ENCODE measurements around the gene GSTA2. TPM values are rescaled to one million over a fixed set of nuclear protein-coding genes. Genes with fewer than 3 reads are reported as not detected.
"Not testable (repeated sequence)": the region's sequence is repeated elsewhere in the genome, so short reads cannot be mapped to it uniquely, and the experiment has no call there.

GSTA2 gene
- total RNA-seq, 1 experiment from 2014 or later: not detected

GRCh38 chr6:52729576-52729975, 33.7 kb downstream of the GSTA2 start:
- no peak for DNase-seq (ENCODE audit: low spot score)
- in situ Hi-C loops (cut with HindIII; ENCODE audit: low sequenced_read_pairs): no loop called here

GRCh38 chr6:52728394-52728793, 34.9 kb downstream of the GSTA2 start:
- in situ Hi-C loops (cut with HindIII; ENCODE audit: low sequenced_read_pairs): no loop called here
- no peak for DNase-seq (ENCODE audit: low spot score)

- no peak for DNase-seq (ENCODE audit: low spot score)
- in situ Hi-C loops (cut with HindIII; ENCODE audit: low sequenced_read_pairs): no loop called here
These were observed 35.4 kb downstream of the GSTA2 start for GRCh38 chr6:52727908-52728307.

- DNase-seq (ENCODE audit: low spot score): no peak
- in situ Hi-C loops (cut with HindIII; ENCODE audit: low sequenced_read_pairs): no loop called here
These were observed 36.3 kb downstream of the GSTA2 start for GRCh38 chr6:52726741-52727535.

- no peak for DNase-seq (ENCODE audit: low spot score)
- in situ Hi-C loops (cut with HindIII; ENCODE audit: low sequenced_read_pairs): no loop called here
These were observed 37.1 kb downstream of the GSTA2 start for GRCh38 chr6:52726193-52726542.

- in situ Hi-C loops (cut with HindIII; ENCODE audit: low sequenced_read_pairs): no loop called here
- DNase-seq (ENCODE audit: low spot score): no peak
These were observed 37.6 kb downstream of the GSTA2 start for GRCh38 chr6:52725535-52726192.

- in situ Hi-C loops (cut with HindIII; ENCODE audit: low sequenced_read_pairs): no loop called here
- DNase-seq (ENCODE audit: low spot score): no peak
These were observed 38.1 kb downstream of the GSTA2 start for GRCh38 chr6:52725143-52725534.

- in situ Hi-C loops (cut with HindIII; ENCODE audit: low sequenced_read_pairs): no loop called here
- peak; percentile 27 for DNase-seq (ENCODE audit: low spot score)
These were observed 38.7 kb downstream of the GSTA2 start for GRCh38 chr6:52724406-52725121.

- no peak for DNase-seq (ENCODE audit: low spot score)
These were observed 39.3 kb downstream of the GSTA2 start for GRCh38 chr6:52724042-52724405.

GRCh38 chr6:52720321-52720720, 43.0 kb downstream of the GSTA2 start:
- no peak for DNase-seq (ENCODE audit: low spot score)
- in situ Hi-C loops (cut with HindIII; ENCODE audit: low sequenced_read_pairs): no loop called here

More at GRCh38 chr6:52724042-52724405, 39.3 kb downstream of the GSTA2 start:
- in situ Hi-C loops (cut with HindIII; ENCODE audit: low sequenced_read_pairs): no loop called here

GRCh38 chr6:52718550-52718949, 44.7 kb downstream of the GSTA2 start:
- in situ Hi-C loops (cut with HindIII; ENCODE audit: low sequenced_read_pairs): no loop called here

GRCh38 chr6:52714761-52715160, 48.5 kb downstream of the GSTA2 start:
- DNase-seq (ENCODE audit: low spot score); in situ Hi-C loops (cut with HindIII; ENCODE audit: low sequenced_read_pairs): not testable (repeated sequence)

More at GRCh38 chr6:52718550-52718949, 44.7 kb downstream of the GSTA2 start:
- no peak for DNase-seq (ENCODE audit: low spot score)

- no peak for DNase-seq (ENCODE audit: low spot score)
- in situ Hi-C loops (cut with HindIII; ENCODE audit: low sequenced_read_pairs): no loop called here
These were observed 51.1 kb downstream of the GSTA2 start for GRCh38 chr6:52712136-52712535.

- no peak for DNase-seq (ENCODE audit: low spot score)
- in situ Hi-C loops (cut with HindIII; ENCODE audit: low sequenced_read_pairs): no loop called here
These were observed 55.2 kb downstream of the GSTA2 start for GRCh38 chr6:52707963-52708680.

GRCh38 chr6:52706001-52706400, 57.3 kb downstream of the GSTA2 start:
- in situ Hi-C loops (cut with HindIII; ENCODE audit: low sequenced_read_pairs): no loop called here
- DNase-seq (ENCODE audit: low spot score): no peak

- in situ Hi-C loops (cut with HindIII; ENCODE audit: low sequenced_read_pairs); DNase-seq (ENCODE audit: low spot score): not testable (repeated sequence)
These were observed 58.3 kb downstream of the GSTA2 start for GRCh38 chr6:52704781-52705502.

GRCh38 chr6:52704060-52704459, 59.2 kb downstream of the GSTA2 start:
- no peak for DNase-seq (ENCODE audit: low spot score)
- in situ Hi-C loops (cut with HindIII; ENCODE audit: low sequenced_read_pairs): no loop called here

Measured in G401 (cell line).